Renal cortical epithelial cell (primary cell): ENCODE measurements around the gene SESN1. TPM values are rescaled to one million over a fixed set of nuclear protein-coding genes. Genes with fewer than 3 reads are reported as not detected.
"Not testable (repeated sequence)": the region's sequence is repeated elsewhere in the genome, so short reads cannot be mapped to it uniquely, and the experiment has no call there.

Source experiments
- DNase-seq: peaks from one replicate; pipeline ENCODE4 v3.0.0-alpha.2; 2011; ENCODE audit warnings: low read depth
- total RNA-seq: library from RNA; depleted of rRNA; stranded (reverse); fragments of >200 nt; gene quantifications from 2 replicates; pipeline ENCODE4 v1.2.3, GENCODE V29; 2014

Gene SESN1
- total RNA-seq, 1 donor from 2014 or later: 47.8 TPM

DNA sequence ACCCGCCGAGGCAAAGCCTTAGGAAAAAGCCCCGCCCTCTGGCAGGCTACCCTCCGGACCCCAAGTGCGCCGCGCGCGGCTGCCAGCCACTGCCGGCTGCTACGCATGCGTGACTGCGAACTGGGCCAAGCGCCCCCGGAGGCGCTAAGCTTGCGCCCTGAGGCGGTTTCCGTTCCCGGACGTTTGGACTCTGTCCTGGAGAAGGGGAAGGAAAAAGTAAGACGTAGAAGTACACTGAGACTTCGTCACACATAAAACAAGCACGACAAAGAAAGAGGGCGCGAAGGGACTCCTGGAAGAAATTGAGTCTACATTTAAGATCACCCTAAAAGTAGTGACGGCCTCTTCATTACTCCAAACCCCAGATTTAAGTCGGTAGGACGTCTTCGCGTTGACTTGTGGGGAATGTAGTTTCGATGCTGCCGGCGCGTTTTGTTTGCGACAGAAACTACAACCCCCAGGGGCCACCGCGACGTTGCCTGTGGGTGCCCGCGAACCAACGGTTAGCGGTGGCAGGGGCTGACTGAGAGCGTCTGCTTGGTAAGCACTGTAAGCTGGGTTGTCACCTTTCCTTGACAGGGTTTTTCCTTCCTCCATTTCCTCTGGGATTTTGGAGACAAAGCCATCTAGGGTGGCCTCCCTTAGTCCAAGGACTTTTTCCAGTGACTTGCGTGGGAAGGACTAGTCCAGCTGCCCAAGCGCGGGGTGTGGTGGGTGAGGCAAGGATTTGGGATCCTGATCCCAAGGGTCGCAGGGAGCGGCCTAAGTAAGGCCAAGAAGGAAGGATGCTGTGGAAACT, 589 bp upstream of the SESN1 start, which contains the start of gene CEP57L1:
Gene CEP57L1 (plus strand): TSS at position 472 of the 799 bp plus-strand sequence. CDS start 49,715 bp downstream, outside the sequence.
- peak; percentile 95 for DNase-seq

DNA sequence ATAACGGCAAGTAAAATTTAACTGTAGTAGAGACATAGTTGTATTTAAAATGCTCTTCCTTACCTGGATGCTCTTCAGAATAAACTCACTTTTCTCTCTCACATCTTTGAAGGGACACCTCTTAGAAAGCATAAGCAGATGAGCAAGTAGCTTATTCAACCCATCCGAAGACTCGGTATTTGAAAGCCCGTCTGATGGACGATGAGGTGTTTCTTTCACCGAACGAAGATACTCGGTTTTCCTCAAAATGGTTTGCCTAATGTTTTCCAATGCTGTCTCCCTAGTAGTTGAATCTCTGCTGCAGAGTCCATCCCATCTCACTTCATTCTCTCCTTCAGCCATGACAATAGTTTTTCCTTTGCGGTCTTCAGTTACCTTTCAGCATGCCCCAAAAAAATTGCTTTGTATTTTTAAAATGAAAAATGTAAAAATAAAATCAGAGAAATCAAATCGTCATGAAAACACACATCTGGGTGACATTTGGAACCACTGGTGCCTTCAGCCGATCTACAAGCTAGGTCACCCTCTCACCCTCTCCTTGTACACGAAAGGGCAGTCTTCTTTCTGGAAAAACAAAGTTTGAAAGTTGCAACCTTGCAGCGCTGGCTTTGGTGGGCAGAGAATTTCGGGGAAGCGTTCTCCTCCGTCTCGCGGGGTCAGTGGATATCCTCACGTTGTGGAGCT, 772 bp downstream of the SESN1 start:
- no peak for DNase-seq

DNA sequence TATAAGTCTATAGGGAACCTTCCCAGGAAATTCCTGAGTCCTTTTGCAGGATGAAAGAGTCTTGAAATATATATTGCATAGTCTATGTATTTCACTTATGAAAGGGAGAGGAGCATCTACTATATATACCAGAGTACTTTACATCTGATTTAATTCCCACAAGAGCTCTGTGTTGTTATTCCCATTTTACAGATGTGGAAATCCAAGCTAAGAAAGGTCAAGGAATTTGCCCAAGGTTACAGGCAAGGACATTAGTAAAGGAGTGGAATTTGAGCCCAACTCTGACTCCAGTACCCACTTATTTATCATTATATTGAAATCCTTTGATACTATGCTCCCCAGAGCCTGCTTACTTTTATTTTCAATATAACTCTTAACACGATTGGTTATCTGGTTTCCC, 2.6 kb downstream of the SESN1 start:
- no peak for DNase-seq

DNA sequence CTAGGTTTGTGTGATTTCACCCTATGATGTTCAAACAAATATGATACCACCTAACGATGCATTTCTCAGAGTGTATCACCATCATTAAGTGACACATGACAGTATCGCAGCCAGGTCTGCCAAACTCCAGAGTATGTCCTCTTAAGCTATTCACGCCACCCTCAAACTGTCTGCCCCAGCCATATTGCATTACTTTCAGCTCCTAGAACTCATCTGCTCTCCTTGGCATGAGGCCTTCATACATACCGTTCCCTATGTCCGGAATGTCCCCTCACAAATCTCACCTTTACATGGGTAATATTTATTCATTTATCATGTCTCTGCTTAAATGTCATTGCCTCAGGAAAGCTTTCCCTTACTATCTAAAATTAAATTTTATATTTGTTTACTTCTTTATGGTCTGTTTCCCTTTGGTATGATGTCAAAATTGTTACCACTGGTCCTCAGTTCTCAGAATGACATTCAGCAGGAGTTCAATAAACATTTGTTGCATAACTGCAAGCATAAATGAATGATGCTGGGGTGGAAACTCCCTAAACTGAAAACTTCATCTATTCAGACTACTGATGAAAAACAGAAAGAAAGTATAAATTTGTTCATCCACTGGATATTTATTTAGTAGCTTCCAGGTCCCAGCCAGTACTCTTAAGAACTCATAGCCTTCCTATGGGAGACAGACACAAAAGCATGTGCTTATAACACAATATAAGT, 3.2 kb downstream of the SESN1 start:
- no peak for DNase-seq

DNA sequence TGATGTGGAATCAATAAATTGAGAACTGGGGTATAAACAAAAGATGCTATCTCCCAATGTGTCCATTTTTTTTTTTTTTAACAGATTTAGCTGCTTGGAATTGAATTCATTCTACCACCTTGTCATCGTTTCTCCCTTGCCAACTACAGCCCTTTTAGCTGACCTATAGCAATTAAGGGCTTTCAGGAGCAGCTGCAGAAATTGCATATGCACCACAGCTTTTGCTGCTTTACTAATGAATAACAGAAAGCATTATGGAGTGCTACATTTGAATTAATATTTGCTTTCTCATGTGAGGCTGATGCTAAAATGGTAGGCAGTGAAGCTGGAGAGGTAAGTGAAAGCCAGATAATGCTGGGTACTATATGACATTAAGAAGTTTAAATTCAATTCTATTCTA, 5.7 kb downstream of the SESN1 start:
- no peak for DNase-seq

DNA sequence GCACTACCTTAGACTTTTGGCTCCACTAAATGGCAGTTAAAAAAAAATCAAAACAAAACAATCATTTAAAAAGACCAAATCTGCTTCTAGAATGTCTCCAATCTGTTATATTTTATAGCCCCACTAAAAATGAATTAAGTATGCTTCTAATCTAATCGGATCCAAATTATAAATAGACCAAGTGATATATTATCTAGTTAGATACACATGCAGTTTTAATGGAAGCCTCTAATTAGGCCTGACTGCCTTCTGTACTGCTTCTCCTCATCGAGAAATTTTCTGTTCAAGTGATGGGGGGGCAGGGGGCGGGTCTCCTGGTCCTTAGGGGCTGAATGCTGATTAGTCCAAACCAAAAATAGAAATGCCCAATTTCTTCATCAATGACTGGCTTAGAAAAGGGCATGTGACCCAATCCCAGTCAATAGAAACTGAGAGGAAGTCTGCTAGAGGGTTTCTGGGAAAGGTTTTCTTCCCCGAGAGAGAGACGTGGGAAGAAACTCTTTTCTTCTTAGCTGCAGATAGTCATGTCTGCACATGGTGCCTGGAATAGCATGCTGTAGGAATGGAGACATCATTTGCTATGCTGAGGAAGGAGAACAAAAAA, 6.9 kb downstream of the SESN1 start:
- DNase-seq: no peak

DNA sequence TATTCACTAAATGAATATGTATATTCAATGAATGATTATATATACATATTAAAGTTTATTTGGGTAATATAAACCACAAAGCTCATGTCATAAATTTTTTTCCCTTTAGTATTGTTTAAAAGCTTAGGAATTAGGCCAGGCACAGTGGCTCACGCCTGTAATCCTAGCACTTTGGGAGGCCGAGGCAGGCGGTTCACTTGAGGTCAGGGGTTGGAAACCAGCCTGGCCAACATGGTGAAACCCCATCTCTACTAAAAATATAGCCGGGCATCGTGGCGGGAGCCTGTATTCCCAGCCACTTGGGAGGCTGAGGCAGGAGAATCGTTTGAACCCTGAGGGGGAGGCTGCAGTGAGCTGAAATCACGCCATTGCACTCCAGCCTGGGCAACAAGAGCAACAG, 10.5 kb downstream of the SESN1 start:
- not testable (repeated sequence) for DNase-seq

DNA sequence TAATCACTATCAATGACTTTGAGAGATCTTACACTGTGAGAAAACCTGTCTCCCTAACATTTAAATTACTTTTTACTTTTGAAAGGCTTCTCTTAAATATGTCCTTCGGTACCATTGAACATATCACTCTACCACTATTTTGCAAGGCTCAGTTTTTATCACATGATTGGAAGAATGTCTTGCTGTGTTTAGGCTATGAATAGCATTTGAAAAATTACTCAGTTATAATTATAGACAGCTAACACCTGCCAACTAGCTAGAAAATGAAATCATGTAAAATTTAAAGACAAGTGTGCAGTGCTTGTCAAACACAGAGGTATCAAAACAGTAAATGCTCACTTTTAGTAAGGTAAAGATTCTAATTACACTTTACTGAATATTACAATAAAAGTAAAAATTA, 11.0 kb downstream of the SESN1 start:
- no peak for DNase-seq

DNA sequence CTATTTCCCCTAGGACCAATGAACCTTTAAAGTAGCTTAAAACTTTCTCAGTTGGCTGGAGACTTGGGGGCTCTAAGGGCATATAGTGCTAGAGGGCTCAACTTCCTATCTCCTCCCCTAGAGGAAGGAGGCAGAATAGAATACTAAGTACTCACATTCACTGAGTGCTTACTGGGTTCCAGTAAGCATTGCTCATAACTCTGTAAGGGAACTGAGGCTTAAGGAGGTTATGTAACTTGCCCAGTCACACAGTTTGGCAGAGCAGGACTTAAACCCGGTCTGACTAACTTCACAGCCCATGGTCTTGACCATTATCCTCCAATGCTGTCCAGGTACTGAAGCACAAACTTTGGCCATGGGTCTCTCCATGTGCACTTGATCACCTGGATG, 12.5 kb downstream of the SESN1 start:
- peak; percentile 79 for DNase-seq

DNA sequence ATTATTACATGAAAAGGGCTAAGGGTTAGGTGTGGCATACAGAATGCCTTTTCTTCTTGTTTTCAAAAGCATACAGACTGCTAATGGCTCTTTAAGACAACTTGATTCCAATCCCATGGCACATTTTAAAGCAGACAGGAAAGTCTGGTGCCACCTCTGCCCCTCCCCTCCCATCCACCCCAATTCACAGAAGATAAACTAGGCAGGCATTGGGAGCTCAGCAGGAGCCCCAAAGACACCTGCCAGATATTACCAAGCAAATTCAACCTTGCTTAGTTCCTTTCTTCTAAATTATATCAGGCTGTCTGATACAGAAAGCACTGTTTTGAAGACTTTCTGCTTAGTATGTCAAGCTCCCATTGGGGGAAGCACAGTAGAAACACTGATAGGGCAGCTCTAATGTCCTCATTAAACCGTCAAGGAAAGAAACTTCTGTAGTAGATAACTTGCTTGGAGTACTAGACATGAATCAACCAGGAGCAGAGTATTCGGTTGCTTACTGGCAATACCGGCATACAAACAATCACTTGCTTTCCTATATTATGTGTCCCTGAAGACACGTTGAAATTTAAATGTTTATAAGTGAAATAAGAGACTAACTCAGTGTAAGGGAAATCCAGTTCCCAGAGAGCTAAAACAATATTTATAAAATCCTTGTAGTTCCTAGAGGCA, 13.0 kb downstream of the SESN1 start:
- no peak for DNase-seq

DNA sequence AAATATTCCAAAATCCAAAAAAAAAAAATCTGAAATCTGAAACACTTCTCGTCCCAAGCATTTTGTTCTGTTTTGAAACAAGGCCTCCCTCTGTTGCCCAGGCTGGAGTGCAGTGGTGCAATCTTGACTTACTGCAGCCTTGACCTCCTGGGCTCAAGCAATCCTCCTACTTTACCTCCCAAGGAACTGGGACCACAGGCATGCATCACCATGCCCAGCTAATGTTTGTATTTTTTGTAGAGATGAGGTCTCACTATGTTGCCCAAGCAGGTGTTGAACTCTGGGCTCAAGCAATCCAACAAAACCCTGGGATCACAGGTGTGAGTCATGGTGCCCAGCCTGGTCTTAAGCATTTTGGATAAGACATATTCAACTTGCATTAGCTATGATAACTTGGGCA, 13.6 kb downstream of the SESN1 start:
- no peak for DNase-seq

DNA sequence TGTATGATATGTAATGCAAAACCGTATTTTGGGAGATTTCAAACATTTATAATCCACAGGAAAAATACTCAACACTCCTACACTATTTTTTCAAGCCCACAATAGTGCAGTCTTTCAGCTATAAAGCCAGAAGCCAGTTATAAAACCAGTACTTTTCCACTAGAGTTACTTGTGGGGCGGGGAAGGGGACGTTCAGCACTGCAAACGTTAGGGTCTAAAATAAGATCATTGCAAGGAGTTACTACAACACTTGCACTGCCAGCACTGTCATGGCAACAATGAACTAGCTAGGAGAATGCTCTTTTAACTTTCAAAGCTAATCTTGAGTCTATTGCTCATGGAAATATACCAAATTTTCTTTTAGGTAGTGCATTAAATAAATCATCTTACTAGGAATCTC, 14.7 kb downstream of the SESN1 start:
- DNase-seq: no peak

DNA sequence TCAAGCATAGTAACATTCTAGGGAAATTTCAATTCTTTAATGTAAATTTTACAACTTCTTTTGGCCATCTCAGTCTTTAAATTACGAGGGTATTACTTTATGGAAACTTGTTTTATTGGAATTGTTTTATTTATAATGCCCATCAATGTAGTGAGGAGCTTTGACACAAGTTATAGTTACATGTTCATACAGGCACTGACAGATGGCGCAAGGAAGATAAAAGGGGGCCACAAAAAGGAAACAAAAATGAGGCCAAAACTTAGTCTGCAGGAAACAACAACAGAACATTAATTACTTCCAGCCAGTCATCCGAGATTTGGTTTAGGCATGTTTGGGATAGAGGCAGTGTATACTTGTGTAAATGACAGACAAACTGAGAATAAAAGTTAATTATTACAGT, 18.3 kb downstream of the SESN1 start:
- no peak for DNase-seq

DNA sequence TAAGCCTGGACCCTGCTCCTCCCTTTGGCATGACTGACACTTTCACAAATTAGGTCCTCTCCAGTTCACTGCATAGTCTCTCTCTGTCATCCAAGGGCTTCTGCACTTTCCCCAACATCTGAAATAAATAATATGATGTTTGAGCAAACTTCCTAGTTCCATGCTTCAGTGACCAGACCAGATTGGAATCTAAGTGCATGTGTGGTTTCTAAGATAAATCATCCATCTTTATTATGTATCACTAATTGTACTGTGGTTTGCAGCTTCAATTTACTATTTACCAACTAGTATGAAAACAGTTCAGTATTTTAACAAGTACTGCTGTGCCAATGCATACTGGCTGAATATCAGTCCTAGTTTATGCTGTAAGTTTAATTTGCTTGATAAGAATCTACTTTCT, 18.7 kb downstream of the SESN1 start:
- DNase-seq: no peak

DNA sequence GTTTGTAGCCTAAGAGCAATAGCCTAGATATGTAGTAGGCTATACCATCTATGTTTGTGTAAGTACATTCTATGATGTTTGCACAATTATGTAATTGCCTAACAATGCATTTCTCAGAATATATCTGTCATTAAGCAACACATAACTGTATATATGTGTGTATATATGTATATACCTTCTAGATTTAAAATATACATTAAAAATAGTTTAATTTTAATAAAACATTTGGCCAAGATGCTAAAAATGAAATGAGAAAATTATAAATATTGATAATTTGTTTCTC, 20.6 kb downstream of the SESN1 start:
- no peak for DNase-seq

DNA sequence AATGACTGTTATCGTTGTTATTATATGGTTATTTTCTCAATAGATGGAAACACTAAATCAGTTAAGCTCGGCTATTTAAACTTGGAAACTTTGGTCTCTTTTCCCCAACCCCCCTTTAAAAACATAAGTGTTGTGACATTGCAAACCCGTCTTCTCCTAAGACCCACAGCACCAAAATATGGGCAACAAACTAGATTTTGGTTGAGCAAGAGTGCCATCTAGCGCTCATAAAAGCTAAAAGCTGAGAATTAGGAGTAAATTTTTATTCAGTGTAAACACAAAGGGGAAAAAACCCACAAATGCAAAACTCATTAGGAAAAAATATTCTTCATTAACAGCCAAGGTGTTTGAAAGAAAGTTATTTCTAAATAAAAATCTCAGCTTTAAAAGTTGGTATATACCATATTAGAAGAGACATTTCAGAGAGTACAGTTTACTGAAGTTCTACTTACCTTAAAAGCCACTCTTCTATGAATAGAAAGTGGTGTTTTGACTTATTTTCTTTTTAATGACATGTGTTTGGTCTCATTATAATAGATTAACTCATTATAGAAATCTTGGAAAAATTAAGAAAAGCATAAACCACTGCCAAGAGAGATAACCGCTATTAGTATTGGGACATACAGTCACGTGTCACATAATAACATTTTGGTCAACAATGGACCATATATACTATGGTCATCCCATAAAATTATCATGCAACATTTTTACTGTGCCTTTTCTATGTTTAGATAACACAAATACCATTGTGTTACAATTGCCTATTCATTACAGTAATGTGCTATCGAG, 21.1 kb downstream of the SESN1 start:
- DNase-seq: peak; percentile 60

DNA sequence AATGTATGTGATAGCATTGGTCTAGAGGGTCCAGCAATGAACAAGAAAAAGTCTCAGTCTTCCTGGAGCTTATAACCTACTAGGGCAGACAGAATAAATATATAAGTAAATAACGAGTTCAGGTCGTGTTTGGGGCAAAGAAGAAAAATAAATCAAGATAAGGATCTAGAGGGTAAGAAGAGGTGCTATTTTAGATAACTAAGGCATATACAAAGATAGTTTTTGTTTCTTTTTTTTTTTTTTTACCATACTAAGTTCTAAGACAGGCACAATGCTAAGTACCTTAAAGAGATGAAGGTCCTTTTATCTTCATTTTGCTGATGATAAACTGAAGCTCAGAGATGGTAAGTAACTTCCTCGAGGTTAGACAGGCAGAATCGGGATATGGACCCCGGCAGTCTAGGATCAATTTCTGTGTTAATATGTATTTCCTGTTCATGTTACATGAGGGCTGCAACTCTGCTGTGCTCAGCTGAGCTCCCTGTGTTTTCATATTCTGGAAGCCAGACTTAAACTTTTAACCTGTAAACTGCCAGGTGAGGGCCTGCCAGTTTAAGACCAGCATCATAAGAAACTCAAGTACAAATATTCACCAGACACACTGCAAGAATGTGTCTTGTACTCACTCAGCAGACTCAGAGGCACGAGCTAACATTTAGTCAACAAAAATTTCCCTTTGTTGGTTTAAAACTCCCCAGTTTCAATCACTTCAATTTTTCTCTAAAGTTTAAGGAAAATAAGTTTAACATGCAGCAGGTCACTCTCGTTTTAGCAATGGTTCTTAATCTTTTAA, 23.3 kb downstream of the SESN1 start:
- DNase-seq: no peak

DNA sequence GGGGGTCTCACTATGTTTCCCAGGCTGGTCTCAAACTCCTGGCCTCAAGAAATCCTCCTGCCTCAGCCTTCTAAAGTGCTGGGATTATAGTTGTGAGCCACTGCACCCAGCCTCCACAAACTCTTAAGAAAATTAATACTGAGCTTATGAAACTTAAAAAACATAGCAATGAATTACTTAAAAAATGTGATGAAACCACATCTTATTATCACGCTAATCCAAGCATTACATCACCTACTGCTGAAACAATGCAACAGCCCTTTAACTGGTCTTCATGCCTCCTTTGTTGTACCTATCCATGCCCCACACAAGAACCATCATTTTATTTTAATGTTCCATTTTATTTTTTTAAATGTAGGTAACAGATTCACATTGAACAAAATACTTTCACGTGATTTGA, 24.9 kb downstream of the SESN1 start:
- DNase-seq: no peak

DNA sequence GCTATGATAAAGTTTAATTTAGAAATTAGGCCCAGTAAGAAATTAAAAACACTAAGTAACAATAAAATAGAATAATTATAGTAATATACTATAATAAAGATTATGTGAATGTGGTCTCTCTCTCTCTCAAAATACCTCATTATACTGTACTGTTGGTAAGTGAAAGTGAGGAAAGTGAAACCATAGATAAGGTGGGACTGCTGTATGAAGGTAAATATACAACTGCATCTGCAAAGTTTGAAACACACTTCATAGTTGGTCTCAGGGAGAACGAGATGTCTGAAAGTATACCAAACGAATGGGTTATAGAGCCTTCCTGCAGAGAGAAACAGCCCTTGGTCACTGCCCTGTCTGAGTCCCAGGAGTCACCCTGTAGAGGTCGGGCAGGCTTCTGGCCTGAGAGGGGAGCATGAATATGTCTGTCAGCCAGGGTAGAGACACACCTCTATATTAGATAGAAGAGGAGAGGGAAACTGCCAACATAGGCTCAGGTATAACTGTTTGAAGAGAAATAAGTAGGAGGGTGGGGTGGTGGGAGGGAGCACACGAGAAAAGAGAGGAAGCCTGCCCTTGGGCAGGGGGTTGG, 31.8 kb downstream of the SESN1 start:
- DNase-seq: no peak

DNA sequence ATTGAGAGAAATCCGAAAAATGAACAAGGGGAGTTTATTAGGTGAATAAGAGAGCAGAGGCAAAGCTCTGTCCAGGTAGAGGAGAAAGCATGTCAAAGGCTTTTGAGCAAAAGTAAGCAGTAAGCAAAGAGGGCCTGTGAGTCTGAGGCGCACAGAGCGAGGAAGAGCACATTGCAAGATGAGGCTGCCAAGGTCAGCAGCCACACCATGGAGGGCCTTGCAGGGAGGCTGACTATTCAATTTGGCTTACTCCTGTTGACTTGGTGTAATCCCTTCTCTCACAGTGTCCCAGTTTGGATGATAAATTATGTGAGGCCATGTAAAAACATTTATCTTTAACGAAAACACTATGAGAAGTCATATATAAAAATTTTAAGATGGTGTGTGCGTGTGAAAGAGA, 32.4 kb downstream of the SESN1 start:
- no peak for DNase-seq
